CD4-positive, alpha-beta T cell treated with Interleukin-10 for 1 hour (primary cell): Measurements from ENCODE around the gene UNC119.

Source experiments
- DNase-seq: peaks from one replicate; pipeline ENCODE4 v3.0.0-alpha.2; 2020

The UNC119 gene

GRCh38 chr17:28519236-28519635 is 33.2 kb downstream of the UNC119 start:
- no peak for DNase-seq

- no peak for DNase-seq
These were observed 33.8 kb downstream of the UNC119 start for GRCh38 chr17:28518578-28518977.

- DNase-seq: no peak
These were observed 34.3 kb downstream of the UNC119 start for GRCh38 chr17:28518132-28518531.

- no peak for DNase-seq
These were observed 36.9 kb downstream of the UNC119 start for GRCh38 chr17:28515518-28515917.

- no peak for DNase-seq
These were observed 37.8 kb downstream of the UNC119 start for GRCh38 chr17:28514561-28515002.

- no peak for DNase-seq
These were observed 38.9 kb downstream of the UNC119 start for GRCh38 chr17:28513476-28513875.

- no peak for DNase-seq
These were observed 40.5 kb downstream of the UNC119 start for GRCh38 chr17:28511858-28512461.

GRCh38 chr17:28509789-28510188 is 42.6 kb downstream of the UNC119 start:
- no peak for DNase-seq

- no peak for DNase-seq
These were observed 44.2 kb downstream of the UNC119 start for GRCh38 chr17:28508211-28508724.

GRCh38 chr17:28507567-28508203 is 44.7 kb downstream of the UNC119 start:
- DNase-seq: no peak

- no peak for DNase-seq
These were observed 45.5 kb downstream of the UNC119 start for GRCh38 chr17:28506763-28507487.

- no peak for DNase-seq
These were observed 46.3 kb downstream of the UNC119 start, which contains the start of gene FOXN1 for GRCh38 chr17:28505986-28506665. Gene FOXN1 (plus strand): TSS chr17:28506348. CDS start chr17:28523970, 17,622 bp downstream.

GRCh38 chr17:28503420-28503819 is 49.0 kb downstream of the UNC119 start:
- no peak for DNase-seq

- no peak for DNase-seq
These were observed 50.8 kb downstream of the UNC119 start for GRCh38 chr17:28501421-28502284.

GRCh38 chr17:28500712-28501379 is 51.6 kb downstream of the UNC119 start:
- DNase-seq: no peak

- DNase-seq: no peak
These were observed 52.6 kb downstream of the UNC119 start for GRCh38 chr17:28499684-28500357.

GRCh38 chr17:28499364-28499664 is 53.1 kb downstream of the UNC119 start:
- no peak for DNase-seq

GRCh38 chr17:28498652-28499363 is 53.6 kb downstream of the UNC119 start:
- DNase-seq: no peak

- DNase-seq: no peak
These were observed 54.5 kb downstream of the UNC119 start for GRCh38 chr17:28497931-28498330.
